Ishikawa (cell line): ENCODE results near the gene TET3.

Source experiments
- CEBPB ChIP-seq: IDR thresholded peaks from 2 replicates; pipeline ENCODE4 v1.6.1; 2012
- CREB1 ChIP-seq: IDR thresholded peaks from 2 replicates; pipeline ENCODE4 v1.6.1; 2012; ENCODE audit warnings: low read depth
- EGR1 ChIP-seq: IDR thresholded peaks from 2 replicates; pipeline ENCODE4 v1.6.1; 2012
- EP300 ChIP-seq: IDR thresholded peaks from 2 replicates; pipeline ENCODE4 v1.6.1; 2012; ENCODE audit warnings: borderline replicate concordance
- FOXM1 ChIP-seq: IDR thresholded peaks from 2 replicates; pipeline ENCODE4 v1.6.1; 2012; ENCODE audit warnings: low read depth, borderline replicate concordance
- NFIC ChIP-seq: IDR thresholded peaks from 2 replicates; pipeline ENCODE4 v1.6.1; 2012
- RAD21 ChIP-seq: IDR thresholded peaks from 2 replicates; pipeline ENCODE4 v1.6.1; 2012; ENCODE audit warnings: low read depth
- TAF1 ChIP-seq: IDR thresholded peaks from 2 replicates; pipeline ENCODE4 v1.6.1; 2012; ENCODE audit warnings: low read depth, mild to moderate bottlenecking
- TCF12 ChIP-seq: IDR thresholded peaks from 2 replicates; pipeline ENCODE4 v1.6.1; 2012; ENCODE audit warnings: low read depth
- TF ChIP-seq, protein P1 (sequence below): IDR thresholded peaks from 2 replicates; pipeline ENCODE4 v1.6.1; 2012; ENCODE audit warnings: low read depth, mild to moderate bottlenecking
- TF ChIP-seq, protein P2 (sequence below): IDR thresholded peaks from 2 replicates; pipeline ENCODE4 v1.6.1; 2012

DNA sequence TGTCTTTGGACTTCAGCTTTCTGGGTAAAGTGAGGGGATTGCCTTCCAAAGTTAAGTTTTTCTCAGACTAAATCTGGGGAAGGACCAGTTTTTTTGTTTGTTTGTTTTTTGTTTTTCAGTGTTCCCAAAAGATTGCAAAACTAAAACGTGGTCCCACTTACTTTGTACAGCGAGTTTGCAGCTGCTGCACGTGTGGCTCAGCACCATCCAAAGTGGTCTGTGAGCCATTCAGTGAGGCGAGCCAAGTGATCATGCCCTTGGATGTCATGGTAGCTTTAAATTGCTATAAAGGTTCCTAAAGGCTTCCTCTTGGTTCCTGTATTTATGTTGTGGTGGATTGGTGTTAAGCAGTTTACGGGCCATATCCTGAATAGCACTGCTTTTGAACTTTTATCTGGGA lies 23.0 kb downstream of the TET3 start:
- TF ChIP-seq EP300 (no peak), NFIC (no peak), RAD21 (no peak), TCF12 (no peak), EGR1 (no peak), CEBPB (no peak), TAF1 (no peak), FOXM1 (no peak), CREB1 (no peak)
- TF ChIP-seq, protein P1, sequence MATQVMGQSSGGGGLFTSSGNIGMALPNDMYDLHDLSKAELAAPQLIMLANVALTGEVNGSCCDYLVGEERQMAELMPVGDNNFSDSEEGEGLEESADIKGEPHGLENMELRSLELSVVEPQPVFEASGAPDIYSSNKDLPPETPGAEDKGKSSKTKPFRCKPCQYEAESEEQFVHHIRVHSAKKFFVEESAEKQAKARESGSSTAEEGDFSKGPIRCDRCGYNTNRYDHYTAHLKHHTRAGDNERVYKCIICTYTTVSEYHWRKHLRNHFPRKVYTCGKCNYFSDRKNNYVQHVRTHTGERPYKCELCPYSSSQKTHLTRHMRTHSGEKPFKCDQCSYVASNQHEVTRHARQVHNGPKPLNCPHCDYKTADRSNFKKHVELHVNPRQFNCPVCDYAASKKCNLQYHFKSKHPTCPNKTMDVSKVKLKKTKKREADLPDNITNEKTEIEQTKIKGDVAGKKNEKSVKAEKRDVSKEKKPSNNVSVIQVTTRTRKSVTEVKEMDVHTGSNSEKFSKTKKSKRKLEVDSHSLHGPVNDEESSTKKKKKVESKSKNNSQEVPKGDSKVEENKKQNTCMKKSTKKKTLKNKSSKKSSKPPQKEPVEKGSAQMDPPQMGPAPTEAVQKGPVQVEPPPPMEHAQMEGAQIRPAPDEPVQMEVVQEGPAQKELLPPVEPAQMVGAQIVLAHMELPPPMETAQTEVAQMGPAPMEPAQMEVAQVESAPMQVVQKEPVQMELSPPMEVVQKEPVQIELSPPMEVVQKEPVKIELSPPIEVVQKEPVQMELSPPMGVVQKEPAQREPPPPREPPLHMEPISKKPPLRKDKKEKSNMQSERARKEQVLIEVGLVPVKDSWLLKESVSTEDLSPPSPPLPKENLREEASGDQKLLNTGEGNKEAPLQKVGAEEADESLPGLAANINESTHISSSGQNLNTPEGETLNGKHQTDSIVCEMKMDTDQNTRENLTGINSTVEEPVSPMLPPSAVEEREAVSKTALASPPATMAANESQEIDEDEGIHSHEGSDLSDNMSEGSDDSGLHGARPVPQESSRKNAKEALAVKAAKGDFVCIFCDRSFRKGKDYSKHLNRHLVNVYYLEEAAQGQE: no peak
- TF ChIP-seq, protein P2, sequence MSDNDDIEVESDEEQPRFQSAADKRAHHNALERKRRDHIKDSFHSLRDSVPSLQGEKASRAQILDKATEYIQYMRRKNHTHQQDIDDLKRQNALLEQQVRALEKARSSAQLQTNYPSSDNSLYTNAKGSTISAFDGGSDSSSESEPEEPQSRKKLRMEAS: no peak
